ENCODE results near the gene LMNTD1.

- TF ChIP-seq CTCF (conservative IDR thresholded peaks at IDR 0.05; ENCODE audit: low read depth, low read length) (no peak), EZH2 (IDR thresholded peaks at IDR 0.05; ENCODE audit: borderline replicate concordance, low read depth, low read length, poor library complexity, severe bottlenecking) (no peak)
These were observed 21.5 kb downstream of the LMNTD1 start for GRCh38 chr12:25531502-25532052.

Data from A673 (cell line).